GM12875 (cell line): Measurements from ENCODE around the gene C16orf95.

Experiments
- H3K4me3 ChIP-seq: one replicate; pipeline ENCODE4 v1.5.1; 2011; ENCODE audit warnings: low read depth, low read length, control low read depth
- TF ChIP-seq, protein P1 (sequence below): IDR thresholded peaks from 2 replicates; pipeline ENCODE4 v1.5.1; 2011; ENCODE audit warnings: low read depth, mild to moderate bottlenecking, control low read depth, inconsistent platforms, low read length, moderate library complexity, borderline replicate concordance; ENCODE audit not compliant: insufficient read depth

C16orf95 gene

DNA sequence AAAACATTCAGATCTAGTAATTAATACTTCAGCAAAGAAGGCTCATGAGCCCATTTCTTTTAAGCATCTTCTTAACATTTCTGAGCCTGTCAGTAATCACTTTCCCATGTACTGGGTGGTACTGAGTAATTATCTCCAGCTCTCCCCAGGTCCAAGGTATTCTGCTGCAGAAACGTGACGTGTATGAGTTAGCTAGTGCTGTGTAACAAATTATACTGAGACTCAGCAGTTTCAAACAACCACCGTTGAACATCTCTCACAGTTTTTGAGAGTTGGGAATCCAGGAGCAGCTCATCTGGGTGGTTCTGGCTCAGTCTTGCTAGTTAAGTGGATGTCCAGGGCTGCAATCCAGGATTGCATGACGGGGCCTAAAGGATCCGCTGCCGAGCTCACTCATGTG is 25.2 kb downstream of the C16orf95 start:
- TF ChIP-seq, protein P1, sequence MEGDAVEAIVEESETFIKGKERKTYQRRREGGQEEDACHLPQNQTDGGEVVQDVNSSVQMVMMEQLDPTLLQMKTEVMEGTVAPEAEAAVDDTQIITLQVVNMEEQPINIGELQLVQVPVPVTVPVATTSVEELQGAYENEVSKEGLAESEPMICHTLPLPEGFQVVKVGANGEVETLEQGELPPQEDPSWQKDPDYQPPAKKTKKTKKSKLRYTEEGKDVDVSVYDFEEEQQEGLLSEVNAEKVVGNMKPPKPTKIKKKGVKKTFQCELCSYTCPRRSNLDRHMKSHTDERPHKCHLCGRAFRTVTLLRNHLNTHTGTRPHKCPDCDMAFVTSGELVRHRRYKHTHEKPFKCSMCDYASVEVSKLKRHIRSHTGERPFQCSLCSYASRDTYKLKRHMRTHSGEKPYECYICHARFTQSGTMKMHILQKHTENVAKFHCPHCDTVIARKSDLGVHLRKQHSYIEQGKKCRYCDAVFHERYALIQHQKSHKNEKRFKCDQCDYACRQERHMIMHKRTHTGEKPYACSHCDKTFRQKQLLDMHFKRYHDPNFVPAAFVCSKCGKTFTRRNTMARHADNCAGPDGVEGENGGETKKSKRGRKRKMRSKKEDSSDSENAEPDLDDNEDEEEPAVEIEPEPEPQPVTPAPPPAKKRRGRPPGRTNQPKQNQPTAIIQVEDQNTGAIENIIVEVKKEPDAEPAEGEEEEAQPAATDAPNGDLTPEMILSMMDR: no peak
- H3K4me3 ChIP-seq: no peak overlapping the region

DNA sequence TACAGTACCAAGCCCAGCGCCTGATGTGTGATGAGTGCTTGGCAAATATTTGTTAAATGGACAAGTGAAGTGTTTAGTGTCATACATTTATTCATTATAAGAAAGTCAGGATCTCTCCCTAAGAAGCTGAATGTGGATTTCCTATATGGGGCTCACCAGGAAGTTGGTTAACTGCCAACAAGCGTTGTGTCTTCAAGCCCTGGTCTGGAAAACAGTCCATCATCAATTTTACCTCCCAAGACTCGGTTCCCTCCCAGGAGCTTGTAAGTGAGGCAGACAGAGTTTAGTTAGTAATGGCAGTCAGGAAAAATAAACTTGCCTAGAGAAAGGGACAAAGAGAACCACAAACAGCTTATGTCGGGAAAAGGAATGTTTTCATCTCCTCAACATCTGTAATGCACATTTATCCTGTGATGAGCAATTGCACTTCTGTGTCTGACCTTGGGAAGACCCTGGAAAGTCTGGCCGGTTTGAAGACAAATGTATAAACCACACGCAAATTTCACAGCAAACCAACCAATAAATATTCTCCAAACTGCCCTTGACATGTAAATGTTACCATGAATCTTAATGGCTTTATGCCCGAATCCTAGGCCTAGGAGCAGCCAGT is 28.3 kb downstream of the C16orf95 start:
- no peak overlapping the region for H3K4me3 ChIP-seq
- TF ChIP-seq, protein P1: no peak

DNA sequence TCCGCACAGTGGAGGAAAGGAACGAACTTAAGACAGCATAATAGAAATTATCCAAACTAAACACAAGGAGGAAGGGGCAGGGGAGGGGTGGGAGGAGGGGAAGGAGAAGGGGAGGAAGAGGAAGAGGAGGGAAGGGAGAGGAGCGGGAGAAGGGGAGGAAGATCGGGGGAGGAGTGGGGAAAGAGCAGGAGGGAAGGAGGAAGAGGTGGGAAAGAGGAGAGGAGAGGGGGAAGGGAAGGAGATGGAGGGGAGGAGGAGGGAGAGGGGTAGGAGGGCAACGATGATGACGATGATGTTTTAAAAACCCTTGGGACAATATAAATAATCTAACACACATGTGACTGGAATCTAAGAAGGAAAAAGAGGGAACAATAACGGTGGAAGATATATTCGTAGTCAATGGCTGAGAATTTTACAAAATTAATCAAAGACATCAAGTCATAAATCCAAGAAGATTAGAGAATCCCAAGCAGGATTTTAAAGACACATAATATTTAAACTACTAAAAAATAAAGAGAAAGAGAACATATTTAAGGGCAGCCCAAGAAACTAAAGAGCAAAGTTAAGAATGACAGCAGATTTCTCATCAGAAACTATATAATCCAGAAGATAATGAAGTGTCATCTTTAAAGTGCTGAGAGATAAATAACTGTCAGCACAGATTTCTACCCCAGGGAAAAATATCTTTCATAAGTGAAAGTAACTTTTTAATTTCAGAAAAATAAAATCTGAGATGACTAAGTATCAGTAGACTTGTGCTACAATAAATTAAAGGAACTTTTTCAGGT is 30.2 kb downstream of the C16orf95 start:
- no peak overlapping the region for H3K4me3 ChIP-seq
- TF ChIP-seq, protein P1: no peak

DNA sequence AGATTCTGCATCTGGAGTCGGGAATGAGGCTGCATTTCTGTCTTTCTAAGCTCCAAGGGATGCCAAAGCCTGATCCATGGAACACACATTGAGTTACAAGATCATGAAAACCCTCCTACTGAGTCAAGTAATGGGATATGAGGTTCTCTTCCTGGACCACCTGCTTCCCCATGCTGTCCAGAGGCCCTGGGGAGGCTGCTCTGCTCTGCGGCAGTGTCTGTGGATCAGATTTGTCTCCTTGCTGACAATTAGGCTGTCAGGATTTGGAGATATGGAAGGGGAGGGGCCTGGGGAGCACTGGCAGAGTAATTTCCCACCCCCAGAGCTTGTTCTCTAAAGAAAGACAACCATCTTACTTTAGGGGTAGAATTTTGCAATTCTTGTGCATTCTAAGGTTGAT is 33.0 kb downstream of the C16orf95 start:
- H3K4me3 ChIP-seq: no peak overlapping the region
- TF ChIP-seq, protein P1: no peak

DNA sequence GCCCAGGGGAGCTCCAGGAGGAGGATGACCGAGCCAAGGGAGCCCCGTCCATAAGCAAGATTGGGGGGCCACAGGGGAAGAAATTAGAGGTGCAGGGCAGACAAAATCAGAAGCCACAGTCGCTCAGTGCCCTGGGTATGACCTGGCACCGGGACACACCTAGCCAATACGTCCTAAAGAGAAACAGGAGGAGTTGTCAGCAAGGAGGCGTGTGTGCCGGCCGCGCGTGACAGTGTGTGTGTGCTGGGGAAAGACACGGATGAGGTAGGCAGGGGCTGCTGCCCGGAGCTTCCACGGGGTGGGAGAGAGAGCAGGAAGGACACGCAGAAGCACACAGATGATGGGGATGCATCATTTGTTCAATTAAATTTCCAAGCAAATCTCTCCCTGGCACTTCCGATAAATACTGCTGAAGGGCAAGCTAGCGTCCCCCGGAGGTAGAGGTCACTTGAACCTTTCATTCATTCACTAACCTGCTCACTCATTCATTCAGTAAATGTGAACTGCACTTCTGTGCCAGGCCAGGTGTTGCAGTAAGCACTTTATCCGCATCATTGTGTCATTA is 38.0 kb downstream of the C16orf95 start:
- H3K4me3 ChIP-seq: no peak overlapping the region
- TF ChIP-seq, protein P1: no peak

DNA sequence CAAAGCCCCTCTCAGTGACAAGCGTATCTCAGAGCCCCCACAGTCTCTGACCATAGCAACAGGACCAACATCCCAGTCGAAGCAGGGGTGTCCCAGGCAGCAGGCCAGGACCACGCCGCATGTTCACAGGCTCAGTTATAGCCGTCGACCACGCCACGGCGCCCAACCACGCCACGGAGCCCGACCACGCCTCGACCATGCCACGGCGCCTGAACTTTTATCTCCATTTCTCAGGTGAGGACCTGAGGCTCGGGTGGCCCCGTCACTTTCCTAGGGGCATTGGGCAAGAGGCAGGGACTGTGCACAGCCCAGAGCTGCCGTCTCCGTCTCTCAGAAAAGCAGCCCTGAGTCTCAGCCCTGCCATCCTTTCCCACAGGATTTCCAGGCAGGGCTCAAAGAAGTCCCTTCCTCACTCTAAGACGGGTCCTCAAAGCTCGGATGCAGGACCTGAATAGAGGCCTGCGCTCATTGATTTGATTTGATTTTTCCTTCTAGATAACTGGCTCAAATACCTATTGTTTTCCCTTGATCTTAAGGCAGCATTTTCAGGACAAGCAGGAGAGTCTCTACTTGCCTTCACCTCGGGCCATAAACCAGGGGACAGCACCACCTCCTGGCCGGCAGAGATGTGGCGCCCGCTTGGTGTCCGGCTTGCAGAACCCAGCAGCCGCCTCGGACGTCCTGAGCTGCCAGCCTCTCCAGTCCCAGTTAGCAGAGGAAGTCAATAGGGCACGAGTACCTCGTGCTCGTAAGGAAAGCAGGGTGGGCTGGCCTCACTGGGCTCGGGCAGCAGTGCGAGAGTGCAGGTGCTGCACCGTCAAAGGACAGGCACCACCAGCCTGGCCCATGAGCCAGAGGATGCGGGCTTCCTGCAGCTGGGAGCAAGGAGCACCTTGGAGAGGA is 38.8 kb downstream of the C16orf95 start:
- TF ChIP-seq, protein P1: peak; percentile 83
- no peak overlapping the region for H3K4me3 ChIP-seq
